B cell (primary cell): ENCODE measurements around the gene SP3. TPM values are rescaled to one million over a fixed set of nuclear protein-coding genes. Genes with fewer than 3 reads are reported as not detected.
A peak's percentile ranks its signal among the peaks of the same experiment; 100 is the strongest.

Experiments
- ATAC-seq: fragments of 200-7000 bp; cut with Tn5 transposase; one replicate; pipeline ENCODE4 v1.10.0; 2021; ENCODE audit warnings: low read depth, mild to moderate bottlenecking, moderate number of reproducible peaks, moderate library complexity
- CTCF ChIA-PET: fragments of 350-600 bp; sonication (Branson Sonifier 250); formaldehyde crosslinking; loops from one replicate; lab custom pipeline; 2021; ENCODE audit warnings: antibody characterized with exemption, inconsistent platforms; lab: Charles Lee
- POLR2A ChIA-PET: fragments of 350-600 bp; sonication (Branson Sonifier 250); formaldehyde crosslinking; loops from one replicate; lab custom pipeline; 2021; ENCODE audit warnings: antibody characterized with exemption; lab: Charles Lee
- DNase-seq: peaks from one replicate; pipeline ENCODE4 v3.0.0; 2013
- H2AFZ ChIP-seq: 2 replicates; pipeline ENCODE4 v1.6.1; 2012; ENCODE audit warnings: mild to moderate bottlenecking, low read depth, low read length; ENCODE audit not compliant: insufficient read depth, poor library complexity, severe bottlenecking
- H3K27ac ChIP-seq, 2 donors: 1 replicate in 1 of 2; 2 replicates in 1 of 2; pipeline ENCODE4 v1.5.1; 2012 to 2013; ENCODE audit warnings: low read length in 2 of 2, mild to moderate bottlenecking in 2 of 2, moderate library complexity in 1 of 2
- H3K27me3 ChIP-seq, 4 experiments: fragments of 200-600 bp in 1 of 4; sonication (generic) in 1 of 4; replicated peaks in 1 of 4; 1 replicate in 2 of 4; 2 replicates in 2 of 4; pipeline versions ENCODE4 v1.6.1 to v1.7.0; 2013 to 2016; ENCODE audit warnings: low read length in 3 of 4, mild to moderate bottlenecking in 2 of 4, mixed read lengths in 1 of 4, moderate library complexity in 1 of 4; ENCODE audit not compliant: insufficient read depth in 4 of 4, control insufficient read depth in 3 of 4; ENCODE audit errors: control extremely low read depth in 1 of 4
- H3K36me3 ChIP-seq, 2 experiments: replicated peaks in 1 of 2; 1 replicate in 1 of 2; 2 replicates in 1 of 2; pipeline versions ENCODE4 v1.6.1 to v1.7.1; 2013; ENCODE audit warnings: low read length in 1 of 2; ENCODE audit not compliant: insufficient read depth in 2 of 2, control insufficient read depth in 1 of 2; ENCODE audit errors: control extremely low read depth in 1 of 2, extremely low read depth in 1 of 2
- H3K4me1 ChIP-seq, 2 donors: fragments of 200-600 bp in 1 of 2; sonication (generic) in 1 of 2; 1 replicate in 1 of 2; 2 replicates in 1 of 2; pipeline versions ENCODE4 v1.5.1 to v1.6.1; 2013 to 2017; ENCODE audit warnings: low read length in 2 of 2; ENCODE audit not compliant: control insufficient read depth in 2 of 2, insufficient read depth in 2 of 2
- H3K4me2 ChIP-seq: replicated peaks from 2 replicates; pipeline ENCODE3; 2012; ENCODE audit warnings: mild to moderate bottlenecking, low read depth, low read length; ENCODE audit not compliant: poor library complexity, severe bottlenecking
- H3K4me3 ChIP-seq, 5 experiments: fragments of 200-600 bp in 1 of 5; sonication (generic) in 1 of 5; 1 replicate in 3 of 5; 2 replicates in 2 of 5; pipeline versions ENCODE4 v1.5.1 to v1.7.0; 2011 to 2016; ENCODE audit warnings: low read length in 4 of 5, mild to moderate bottlenecking in 4 of 5, low read depth in 2 of 5, control low read depth in 1 of 5, moderate library complexity in 1 of 5; ENCODE audit not compliant: insufficient read depth in 1 of 5; ENCODE audit errors: control extremely low read depth in 1 of 5, extremely low read depth in 1 of 5
- H3K79me2 ChIP-seq: fragments of 200-600 bp; sonication (generic); one replicate; pipeline ENCODE4 v1.6.0; 2016; ENCODE audit warnings: low read length; ENCODE audit not compliant: control insufficient read depth, insufficient read depth
- H3K9ac ChIP-seq: fragments of 200-600 bp; sonication (generic); 2 replicates; pipeline ENCODE4 v1.6.1; 2017; ENCODE audit warnings: mild to moderate bottlenecking, low read length, moderate library complexity
- H3K9me3 ChIP-seq, 3 donors: one replicate each; pipeline versions ENCODE4 v1.6.1 to v1.7.1; 2013; ENCODE audit warnings: low read length in 2 of 3; ENCODE audit not compliant: control insufficient read depth in 2 of 3, insufficient read depth in 1 of 3; ENCODE audit errors: control extremely low read depth in 1 of 3
- H4K20me1 ChIP-seq: 2 replicates; pipeline ENCODE4 v1.6.0; 2012; ENCODE audit warnings: mild to moderate bottlenecking, low read length; ENCODE audit not compliant: insufficient read depth, control insufficient read depth, poor library complexity, severe bottlenecking
- H3K27ac Mint-ChIP-seq: one replicate; pipeline ENCODE4 v1.8.0; 2021; ENCODE audit warnings: mixed read lengths
- H3K27me3 Mint-ChIP-seq: one replicate; pipeline ENCODE4 v1.8.0; 2021; ENCODE audit warnings: mixed read lengths
- H3K4me1 Mint-ChIP-seq: one replicate; pipeline ENCODE4 v1.8.0; 2021; ENCODE audit warnings: mixed read lengths
- H3K4me3 Mint-ChIP-seq: one replicate; pipeline ENCODE4 v1.8.0; 2021; ENCODE audit warnings: mixed read lengths
- H3K9me3 Mint-ChIP-seq: one replicate; pipeline ENCODE4 v1.8.0; 2022; ENCODE audit warnings: mixed read lengths; ENCODE audit not compliant: insufficient read depth
- CTCF ChIP-seq: fragments of 200-600 bp; IDR thresholded peaks from one replicate; pipeline ENCODE4 v1.8.0; 2022; ENCODE audit warnings: antibody characterized with exemption, mild to moderate bottlenecking
- EZH2 ChIP-seq: IDR thresholded peaks from 2 replicates; pipeline ENCODE4 v1.6.1; 2012; ENCODE audit warnings: borderline replicate concordance, low read depth, mild to moderate bottlenecking, moderate library complexity, low read length; ENCODE audit not compliant: insufficient read depth, poor library complexity, severe bottlenecking
- WGBS: methylation state at CpG from one replicate; pipeline ENCODE4 v1.1.5; 2013; ENCODE audit warnings: missing lambda C conversion rate; ENCODE audit not compliant: insufficient coverage; 5-methylcytosine and 5-hydroxymethylcytosine counted together
- intact Hi-C: fragments of 100-400 bp; cut with micrococcal nuclease; formaldehyde crosslinking; loops from one replicate; pipeline ENCODE4 v1.10.0; 2022
- polyA plus RNA-seq: library from polyadenylated mRNA; depleted of rRNA; stranded (reverse); fragments of >200 nt; gene quantifications from 2 replicates; pipeline ENCODE4 v1.2.3, GENCODE V29; 2012
- total RNA-seq, 2 donors: library from RNA; stranded (reverse); fragments of 120-200 nt in 1 of 2; gene quantifications; 1 replicate in 1 of 2; 2 replicates in 1 of 2; pipeline versions ENCODE4 v1.2.3 to v1.2.4, GENCODE V29; 2013 to 2022

The SP3 gene
- total and polyA plus RNA-seq, 2 donors (not counting 1 experiment from before 2014, with no cell fraction given) = 31.9 to 152 TPM

- H3K4me1 Mint-ChIP-seq = peaks cover 80% of the 10 kb centered on the region
- Histone ChIP-seq H3K4me1 (peaks cover 10 to 47% of the 10 kb centered on the region in 2 donors), H3K27ac (peak overlapping the region in 1 of 2 donors; percentile 10), H3K27me3 (no peaks in the 10 kb centered on the region), H2AFZ (no peak overlapping the region), H3K4me3 (no peak overlapping the region), H4K20me1 (peaks cover 80% of the 10 kb centered on the region), H3K9ac (no peak overlapping the region), H3K79me2 (peaks cover 99% of the 10 kb centered on the region), H3K36me3 (peaks cover 0 to 61% of the 10 kb centered on the region in 2 experiments), H3K4me2 (peak overlapping the region; percentile 4), H3K9me3 (no peaks in the 10 kb centered on the region)
- peak overlapping the region; percentile 21 for H3K27ac Mint-ChIP-seq
- no peak for DNase-seq
- H3K9me3 Mint-ChIP-seq = no peaks in the 10 kb centered on the region
- peak overlapping the region; percentile 3 for H3K4me3 Mint-ChIP-seq
- no peak for TF ChIP-seq EZH2
- no peak for TF ChIP-seq CTCF
- no peak for ATAC-seq
- H3K27me3 Mint-ChIP-seq = no peaks in the 10 kb centered on the region
- no CpG with 5 or more reads among the region's 5 CpGs for WGBS
- CTCF ChIA-PET = no interaction called here
- intact Hi-C loops = loop anchor here (5.0 kb wide), 1 partner anchor 35 kb away; no protein-coding TSS in a partner anchor
- POLR2A ChIA-PET = no interaction called here
Measured at GRCh38 chr2:173952267-173953046, 12.7 kb downstream of the SP3 start.

- no peaks in the 10 kb centered on the region for H3K27me3 ChIP-seq
- no peak overlapping the region for H2AFZ ChIP-seq
- peaks cover 0 to 30% of the 10 kb centered on the region in 2 experiments for H3K36me3 ChIP-seq
- peaks cover 81% of the 10 kb centered on the region for H4K20me1 ChIP-seq
- CTCF ChIA-PET = no interaction called here
- H3K4me3 Mint-ChIP-seq = no peak overlapping the region
- ATAC-seq (no peak), DNase-seq (no peak)
- H3K9ac ChIP-seq = no peak overlapping the region
- no peaks in the 10 kb centered on the region for H3K9me3 Mint-ChIP-seq
- no peaks in the 10 kb centered on the region for H3K9me3 ChIP-seq
- no peak overlapping the region for H3K27ac Mint-ChIP-seq
- H3K4me1 ChIP-seq = peaks cover 12 to 32% of the 10 kb centered on the region in 2 donors
- H3K4me2 ChIP-seq = no peak overlapping the region
- peaks cover 70% of the 10 kb centered on the region for H3K4me1 Mint-ChIP-seq
- POLR2A ChIA-PET = no interaction called here
- H3K4me3 ChIP-seq = no peak overlapping the region
- no peak overlapping the region for H3K27ac ChIP-seq
- TF ChIP-seq EZH2 (no peak), CTCF (no peak)
- H3K79me2 ChIP-seq = peaks cover 99% of the 10 kb centered on the region
- H3K27me3 Mint-ChIP-seq = no peaks in the 10 kb centered on the region
- intact Hi-C loops = loop anchor here (5.0 kb wide), 1 partner anchor 47 kb away; no protein-coding TSS in a partner anchor
Measured at GRCh38 chr2:173948842-173949241, 16.3 kb downstream of the SP3 start.
